ENCODE data around the gene INPP1. TPM values are rescaled to one million over a fixed set of nuclear protein-coding genes. Genes with fewer than 3 reads are reported as not detected.
"Not testable (repeated sequence)": the region's sequence is repeated elsewhere in the genome, so short reads cannot be mapped to it uniquely, and the experiment has no call there.

Gene INPP1
- total RNA-seq, 6 experiments from 2014 or later: 13.9 to 22.0 (median 14.7) TPM

GRCh38 chr2:190355968-190356644 is 12.7 kb downstream of the INPP1 start:
- Histone ChIP-seq H3K36me3 (no peaks in the 10 kb centered on the region), H3K4me1 (peaks cover 0 to 63% (median 18%) of the 10 kb centered on the region in 4 donors), H3K9me3 (no peaks in the 10 kb centered on the region), H3K27ac (peak overlapping the region in 2 of 3 donors; percentile 17 to 37), H3K4me3 (no peak overlapping the region), H3K27me3 (no peaks in the 10 kb centered on the region)
- 18% methylated on average over 6 of the region's 6 CpGs for WGBS (ENCODE audit: insufficient coverage, low coverage, low lambda C conversion rate, missing lambda C conversion rate)
- ATAC-seq (peak in 2 of 4 donors; percentile 11 to 18), DNase-seq (no peak)
- TF ChIP-seq CTCF (IDR thresholded peaks at IDR 0.05) (no peak), POLR2A (IDR thresholded peaks at IDR 0.05) (peak; percentile 58)
- intact Hi-C loops (cut with DNase I): no loop called here

GRCh38 chr2:190357600-190357999 is 14.2 kb downstream of the INPP1 start:
- H3K27me3 ChIP-seq: no peaks in the 10 kb centered on the region
- no peaks in the 10 kb centered on the region for H3K9me3 ChIP-seq
- WGBS (ENCODE audit: insufficient coverage, low coverage, low lambda C conversion rate, missing lambda C conversion rate): 36% methylated on average over 2 of the region's 2 CpGs
- no peak for ATAC-seq
- no peak overlapping the region for H3K4me3 ChIP-seq
- intact Hi-C loops (cut with DNase I): no loop called here
- H3K36me3 ChIP-seq: no peaks in the 10 kb centered on the region
- peaks cover 0 to 55% (median 16%) of the 10 kb centered on the region in 4 donors for H3K4me1 ChIP-seq
- no peak overlapping the region for H3K27ac ChIP-seq
- no peak for DNase-seq
- TF ChIP-seq CTCF (IDR thresholded peaks at IDR 0.05) (no peak), POLR2A (IDR thresholded peaks at IDR 0.05) (no peak)

DNA sequence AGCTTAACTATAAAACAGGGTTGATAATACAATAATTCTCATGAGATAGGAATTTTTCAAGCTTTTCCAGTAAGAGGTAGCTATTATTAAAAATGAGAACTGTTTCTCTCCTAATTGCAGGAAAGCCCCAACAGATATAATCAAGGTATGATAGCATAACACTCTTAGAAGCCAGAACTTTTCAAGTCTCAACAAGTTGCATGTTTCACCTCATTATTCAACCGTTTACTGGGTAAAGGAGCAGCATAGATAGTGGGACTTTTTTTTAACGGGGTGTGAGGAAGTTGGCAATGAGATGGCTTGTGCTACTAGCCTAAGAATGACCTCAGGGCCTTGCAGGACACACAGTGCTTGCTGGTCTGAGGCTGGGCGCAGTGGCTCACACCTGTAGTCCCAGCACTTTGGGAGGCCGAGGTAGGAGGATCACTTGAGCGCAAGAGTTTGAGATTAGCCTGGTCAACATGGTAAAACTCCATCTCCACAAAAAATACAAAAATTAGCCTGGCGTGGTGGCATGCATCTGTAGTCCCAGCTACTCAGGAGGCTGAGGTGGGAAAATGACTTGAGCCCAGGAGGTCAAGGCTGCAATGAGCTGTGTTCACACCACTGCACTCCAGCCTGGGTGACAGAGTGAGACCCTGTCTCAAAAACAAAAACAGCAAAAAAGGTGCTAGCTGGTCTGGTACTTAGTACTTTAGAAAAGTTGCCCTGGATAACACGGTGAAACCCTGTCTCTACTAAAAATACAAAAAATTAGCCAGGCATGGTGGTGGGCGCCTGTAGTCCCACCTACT is 15.5 kb downstream of the INPP1 start:
- H3K9me3 ChIP-seq; H3K36me3 ChIP-seq; intact Hi-C loops (cut with DNase I); H3K27me3 ChIP-seq; DNase-seq; H3K4me3 ChIP-seq: not testable (repeated sequence)
- H3K27ac ChIP-seq: peak overlapping the region in 2 of 3 donors; percentile 51 to 61
- 60% methylated on average over 7 of the region's 8 CpGs for WGBS (ENCODE audit: insufficient coverage, low coverage, low lambda C conversion rate, missing lambda C conversion rate)
- H3K4me1 ChIP-seq: peaks cover 0 to 44% (median 10%) of the 10 kb centered on the region in 4 donors
- ATAC-seq: peak in 2 of 4 donors; percentile 6 to 15

DNA sequence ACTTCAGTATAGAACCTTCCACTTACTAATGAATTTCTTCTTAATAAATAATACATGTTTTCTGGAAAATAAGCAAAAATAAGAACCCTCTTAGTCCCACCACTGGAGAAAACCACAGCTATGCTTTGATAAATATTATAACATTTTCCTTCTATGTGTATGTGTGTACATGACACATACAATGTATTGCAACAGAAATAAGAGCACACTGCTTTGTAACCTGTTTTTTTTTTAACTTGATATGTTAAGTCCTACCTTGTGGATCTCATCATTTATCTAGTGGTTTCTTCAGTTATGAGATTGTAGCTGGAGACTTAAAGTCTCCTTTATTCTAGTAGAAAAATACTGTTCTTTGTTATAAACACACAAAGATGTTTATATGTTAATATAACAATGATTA is 17.2 kb downstream of the INPP1 start:
- H3K9me3 ChIP-seq: no peaks in the 10 kb centered on the region
- no peak overlapping the region for H3K4me3 ChIP-seq
- peak overlapping the region in 1 of 3 donors; percentile 61 for H3K27ac ChIP-seq
- no peaks in the 10 kb centered on the region for H3K36me3 ChIP-seq
- intact Hi-C loops (cut with DNase I): no loop called here
- peaks cover 0 to 37% (median 7%) of the 10 kb centered on the region in 4 donors for H3K4me1 ChIP-seq
- no peaks in the 10 kb centered on the region for H3K27me3 ChIP-seq
- no peak for DNase-seq
- no peak for ATAC-seq
- TF ChIP-seq POLR2A (IDR thresholded peaks at IDR 0.05) (no peak), CTCF (IDR thresholded peaks at IDR 0.05) (no peak)

DNA sequence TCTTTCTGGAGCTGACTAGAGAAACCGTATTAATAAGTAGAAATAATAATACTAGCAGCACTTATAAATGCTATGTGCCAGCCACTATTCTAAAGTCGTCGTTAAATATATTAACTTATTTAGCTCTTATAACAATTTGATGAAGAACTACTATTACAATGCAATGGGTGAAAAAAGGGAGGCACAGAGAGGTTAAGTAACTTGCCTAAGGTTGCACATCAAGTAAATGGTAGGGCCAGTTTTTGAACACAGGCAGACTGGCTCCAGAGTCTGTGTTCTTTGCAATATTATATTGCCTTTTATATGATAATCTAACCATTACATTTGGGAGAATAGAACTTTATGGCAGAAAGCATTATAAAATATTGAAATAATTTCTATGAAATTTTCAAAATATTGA is 17.6 kb downstream of the INPP1 start:
- WGBS (ENCODE audit: insufficient coverage, low coverage, low lambda C conversion rate, missing lambda C conversion rate): 90% methylated on average over 3 of the region's 3 CpGs
- no peaks in the 10 kb centered on the region for H3K36me3 ChIP-seq
- intact Hi-C loops (cut with DNase I): no loop called here
- DNase-seq (no peak), ATAC-seq (no peak)
- H3K4me1 ChIP-seq: peaks cover 0 to 33% (median 7%) of the 10 kb centered on the region in 4 donors
- H3K27ac ChIP-seq: no peak overlapping the region
- TF ChIP-seq POLR2A (IDR thresholded peaks at IDR 0.05) (no peak), CTCF (IDR thresholded peaks at IDR 0.05) (no peak)
- H3K4me3 ChIP-seq: no peak overlapping the region
- H3K9me3 ChIP-seq: no peaks in the 10 kb centered on the region
- no peaks in the 10 kb centered on the region for H3K27me3 ChIP-seq

Data from right lobe of liver (tissue), 6 donors.